Left ventricle myocardium inferior (tissue), 1 donor: ENCODE measurements around the gene TMPRSS13. TPM values are rescaled to one million over a fixed set of nuclear protein-coding genes. Genes with fewer than 3 reads are reported as not detected.
A peak's percentile ranks its signal among the peaks of the same experiment; 100 is the strongest.
"Not testable (repeated sequence)": the region's sequence is repeated elsewhere in the genome, so short reads cannot be mapped to it uniquely, and the experiment has no call there.

ENCODE experiments used
- DNase-seq: peaks from one replicate; pipeline ENCODE4 v3.0.0-alpha.2; 2020
- H3K27ac ChIP-seq: fragments of 200-600 bp; replicated peaks from 2 replicates; pipeline ENCODE4 v1.8.0; 2021
- H3K27me3 ChIP-seq: fragments of 200-600 bp; 2 replicates; pipeline ENCODE4 v1.8.0; 2021; ENCODE audit warnings: low read depth
- H3K36me3 ChIP-seq: fragments of 200-600 bp; 2 replicates; pipeline ENCODE4 v1.8.0; 2021
- H3K4me1 ChIP-seq: fragments of 200-600 bp; 2 replicates; pipeline ENCODE4 v1.8.0; 2021
- H3K4me3 ChIP-seq: fragments of 200-600 bp; 2 replicates; pipeline ENCODE4 v1.8.0; 2021; ENCODE audit warnings: mild to moderate bottlenecking, moderate library complexity
- H3K9me3 ChIP-seq: fragments of 200-600 bp; replicated peaks from 2 replicates; pipeline ENCODE4 v1.8.0; 2021
- intact Hi-C: fragments of 100-400 bp; cut with micrococcal nuclease; formaldehyde crosslinking; loops from one replicate; pipeline ENCODE4 v1.11.0; 2022
- long read RNA-seq: library from polyadenylated mRNA; unstranded; transcript quantifications from one replicate; pipeline ENCODE4 v2.0.0, GENCODE V29; 2021
- total RNA-seq: library from RNA; stranded (reverse); fragmentation: NEBNext Ultra II Directional; extraction: Animal tissue kit (Norgen Biotek cat#: 25700); gene quantifications from one replicate; pipeline ENCODE4 v1.2.1, GENCODE V29; 2021
- TF ChIP-seq, protein P1 (sequence below): fragments of 200-600 bp; IDR thresholded peaks from 2 replicates; pipeline ENCODE4 v1.8.0; 2021; ENCODE audit warnings: antibody characterized with exemption, mild to moderate bottlenecking, borderline replicate concordance
- donor health status: DM: no; HTN: yes; CAD: no; lungs with severe emphysema.

The TMPRSS13 gene
- total RNA-seq, result not detected
- long read RNA-seq, result 0 reads

- H3K27me3 ChIP-seq, result no peaks in the 10 kb centered on the region
- intact Hi-C loops, result no loop called here
- DNase-seq, result no peak
These were observed at the start of gene TMPRSS13 for GRCh38 chr11:117929142-117929915. Gene TMPRSS13, minus strand, starts transcription at chr11:117929402. Its CDS starts 95 bp downstream, at chr11:117929307.

DNA sequence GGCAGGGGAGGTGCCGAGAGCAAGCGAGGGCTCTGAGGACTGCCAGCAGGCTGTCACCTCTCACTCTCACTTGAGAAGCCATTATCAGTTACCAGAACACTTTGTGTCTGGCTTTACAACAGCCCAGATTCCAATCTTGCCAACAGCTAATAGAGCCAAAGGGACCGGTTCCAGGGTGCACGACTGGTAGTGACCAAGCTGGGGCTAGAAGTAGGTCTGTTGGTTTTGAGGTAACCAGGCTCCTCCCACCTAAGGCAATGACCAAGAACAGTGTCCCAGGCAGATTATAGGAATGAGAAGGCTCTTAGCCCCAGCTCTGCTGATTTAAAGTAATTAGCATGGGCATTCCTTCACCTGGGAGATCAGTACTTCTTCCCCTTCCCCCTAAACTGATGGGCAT lies 49.8 kb upstream of the TMPRSS13 start:
- H3K27ac ChIP-seq, result peak overlapping the region; percentile 48
- peaks cover 9% of the 10 kb centered on the region for H3K27me3 ChIP-seq
- H3K9me3 ChIP-seq, result peaks cover 8% of the 10 kb centered on the region
- peaks cover 21% of the 10 kb centered on the region for H3K4me1 ChIP-seq
- no peaks in the 10 kb centered on the region for H3K36me3 ChIP-seq
- DNase-seq, result no peak
- intact Hi-C loops, result no loop called here
- H3K4me3 ChIP-seq, result no peak overlapping the region
- TF ChIP-seq, protein P1, sequence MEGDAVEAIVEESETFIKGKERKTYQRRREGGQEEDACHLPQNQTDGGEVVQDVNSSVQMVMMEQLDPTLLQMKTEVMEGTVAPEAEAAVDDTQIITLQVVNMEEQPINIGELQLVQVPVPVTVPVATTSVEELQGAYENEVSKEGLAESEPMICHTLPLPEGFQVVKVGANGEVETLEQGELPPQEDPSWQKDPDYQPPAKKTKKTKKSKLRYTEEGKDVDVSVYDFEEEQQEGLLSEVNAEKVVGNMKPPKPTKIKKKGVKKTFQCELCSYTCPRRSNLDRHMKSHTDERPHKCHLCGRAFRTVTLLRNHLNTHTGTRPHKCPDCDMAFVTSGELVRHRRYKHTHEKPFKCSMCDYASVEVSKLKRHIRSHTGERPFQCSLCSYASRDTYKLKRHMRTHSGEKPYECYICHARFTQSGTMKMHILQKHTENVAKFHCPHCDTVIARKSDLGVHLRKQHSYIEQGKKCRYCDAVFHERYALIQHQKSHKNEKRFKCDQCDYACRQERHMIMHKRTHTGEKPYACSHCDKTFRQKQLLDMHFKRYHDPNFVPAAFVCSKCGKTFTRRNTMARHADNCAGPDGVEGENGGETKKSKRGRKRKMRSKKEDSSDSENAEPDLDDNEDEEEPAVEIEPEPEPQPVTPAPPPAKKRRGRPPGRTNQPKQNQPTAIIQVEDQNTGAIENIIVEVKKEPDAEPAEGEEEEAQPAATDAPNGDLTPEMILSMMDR, result no peak

More at GRCh38 chr11:117929142-117929915, at the start of gene TMPRSS13:
- peaks cover 2% of the 10 kb centered on the region for H3K4me1 ChIP-seq
- H3K27ac ChIP-seq, result no peak within 1 kb of the TSS
- H3K36me3 ChIP-seq, result no peaks in the 10 kb centered on the region
- H3K9me3 ChIP-seq, result no peaks in the 10 kb centered on the region
- TF ChIP-seq, protein P1, result no peak
- no peak within 1 kb of the TSS for H3K4me3 ChIP-seq

- H3K4me3 ChIP-seq, H3K36me3 ChIP-seq, H3K27me3 ChIP-seq, H3K9me3 ChIP-seq, DNase-seq, intact Hi-C loops: not testable (repeated sequence)
- H3K27ac ChIP-seq, result peak overlapping the region; percentile 48
- H3K4me1 ChIP-seq, result peaks cover 21% of the 10 kb centered on the region
These were observed 49.2 kb upstream of the TMPRSS13 start for GRCh38 chr11:117978291-117978910.

- intact Hi-C loops, H3K27me3 ChIP-seq, H3K27ac ChIP-seq, DNase-seq, H3K36me3 ChIP-seq, H3K9me3 ChIP-seq, H3K4me3 ChIP-seq: not testable (repeated sequence)
- H3K4me1 ChIP-seq, result peaks cover 21% of the 10 kb centered on the region
These were observed 48.5 kb upstream of the TMPRSS13 start for GRCh38 chr11:117977612-117978264.

DNA sequence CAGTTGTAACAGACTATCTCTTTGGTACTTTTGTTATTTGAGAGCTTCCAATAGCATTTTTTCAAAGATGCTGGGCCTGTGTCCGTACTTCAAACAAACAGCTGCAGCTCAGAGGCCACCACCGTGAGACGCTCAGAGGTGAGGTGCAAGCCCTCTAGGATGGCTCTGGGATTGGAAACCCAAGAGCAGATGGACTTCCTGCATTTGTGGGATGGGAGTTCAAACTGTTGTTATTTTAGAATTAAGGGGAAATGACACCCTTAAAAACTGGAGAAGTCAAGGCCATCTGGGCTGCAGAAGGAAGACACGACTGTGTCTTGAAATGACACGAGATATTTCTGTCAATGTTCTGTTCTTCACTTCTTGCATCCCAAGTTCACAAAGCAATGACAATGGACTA lies 47.8 kb upstream of the TMPRSS13 start:
- TF ChIP-seq, protein P1, result no peak
- Histone ChIP-seq H3K27me3 (peaks cover 9% of the 10 kb centered on the region), H3K4me3 (no peak overlapping the region), H3K4me1 (peaks cover 21% of the 10 kb centered on the region), H3K36me3 (no peaks in the 10 kb centered on the region), H3K27ac (peak overlapping the region; percentile 27), H3K9me3 (no peaks in the 10 kb centered on the region)
- no peak for DNase-seq
- intact Hi-C loops, result no loop called here

- intact Hi-C loops, result no loop called here
These were observed 47.2 kb upstream of the TMPRSS13 start for GRCh38 chr11:117976445-117976844.

More at GRCh38 chr11:117976445-117976844, 47.2 kb upstream of the TMPRSS13 start:
- TF ChIP-seq, protein P1, result no peak
- Histone ChIP-seq H3K27ac (peak overlapping the region; percentile 27), H3K4me1 (peaks cover 21% of the 10 kb centered on the region), H3K27me3 (peaks cover 9% of the 10 kb centered on the region), H3K4me3 (no peak overlapping the region), H3K36me3 (no peaks in the 10 kb centered on the region), H3K9me3 (no peaks in the 10 kb centered on the region)
- no peak for DNase-seq
